Measurements from ENCODE around the gene HCCS. TPM values are rescaled to one million over a fixed set of nuclear protein-coding genes. Genes with fewer than 3 reads are reported as not detected.

The HCCS gene
- total RNA-seq, 4 donors from 2014 or later, result 1.6 to 26.4 (median 13.0) TPM

- DNase-seq, result peak; percentile 58
- 33% methylated on average over 20 of the region's 20 CpGs; no CpG with 5 or more reads in 1 of the 2 donors for WGBS, 2 donors (ENCODE audit: low coverage in 1 of 2)
- H3K27ac ChIP-seq, result no peak overlapping the region
- intact Hi-C loops (cut with DNase I; ENCODE audit: low total_unique reads) (loop anchor here (2.0 kb wide), 1 partner anchor 387 kb away; no protein-coding TSS in a partner anchor), in situ Hi-C loops (cut with MboI; ENCODE audit: low pct_ligation_motif_present in 1 of 4, low pct_unique_long_range_greater_than_20kb in 1 of 4, low sequenced_read_pairs in 3 of 4) (loop anchor here (25.0 kb wide), 3 partner anchors 393 to 957 kb away; partner anchors contain the start of gene MSL3 (in 4 of the 4))
- no peaks in the 10 kb centered on the region for H3K36me3 ChIP-seq
- peaks cover 0 to 5% (median 0%) of the 10 kb centered on the region in 4 donors for H3K4me1 ChIP-seq
- no peaks in the 10 kb centered on the region for H3K9me3 ChIP-seq
- H3K4me3 ChIP-seq, result no peak overlapping the region
- no peaks in the 10 kb centered on the region for H3K27me3 ChIP-seq
- TF ChIP-seq POLR2AphosphoS5 (IDR thresholded peaks at IDR 0.05), result no peak
- TF ChIP-seq POLR2A (IDR thresholded peaks at IDR 0.05), result no peak
- no peak for TF ChIP-seq EP300 (IDR thresholded peaks at IDR 0.05; ENCODE audit: low read depth)
- TF ChIP-seq, protein P1, sequence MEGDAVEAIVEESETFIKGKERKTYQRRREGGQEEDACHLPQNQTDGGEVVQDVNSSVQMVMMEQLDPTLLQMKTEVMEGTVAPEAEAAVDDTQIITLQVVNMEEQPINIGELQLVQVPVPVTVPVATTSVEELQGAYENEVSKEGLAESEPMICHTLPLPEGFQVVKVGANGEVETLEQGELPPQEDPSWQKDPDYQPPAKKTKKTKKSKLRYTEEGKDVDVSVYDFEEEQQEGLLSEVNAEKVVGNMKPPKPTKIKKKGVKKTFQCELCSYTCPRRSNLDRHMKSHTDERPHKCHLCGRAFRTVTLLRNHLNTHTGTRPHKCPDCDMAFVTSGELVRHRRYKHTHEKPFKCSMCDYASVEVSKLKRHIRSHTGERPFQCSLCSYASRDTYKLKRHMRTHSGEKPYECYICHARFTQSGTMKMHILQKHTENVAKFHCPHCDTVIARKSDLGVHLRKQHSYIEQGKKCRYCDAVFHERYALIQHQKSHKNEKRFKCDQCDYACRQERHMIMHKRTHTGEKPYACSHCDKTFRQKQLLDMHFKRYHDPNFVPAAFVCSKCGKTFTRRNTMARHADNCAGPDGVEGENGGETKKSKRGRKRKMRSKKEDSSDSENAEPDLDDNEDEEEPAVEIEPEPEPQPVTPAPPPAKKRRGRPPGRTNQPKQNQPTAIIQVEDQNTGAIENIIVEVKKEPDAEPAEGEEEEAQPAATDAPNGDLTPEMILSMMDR (IDR thresholded peaks at IDR 0.05), result peak; percentile 48 to 68 (median 60)
Observed at GRCh38 chrX:11143931-11144678, 33.0 kb downstream of the HCCS start.

- H3K36me3 ChIP-seq, result no peaks in the 10 kb centered on the region
- H3K27ac ChIP-seq, result no peak overlapping the region
- in situ Hi-C loops (cut with MboI; ENCODE audit: low pct_ligation_motif_present in 1 of 4, low pct_unique_long_range_greater_than_20kb in 1 of 4, low sequenced_read_pairs in 3 of 4), result loop anchor here (25.0 kb wide), 3 partner anchors 391 to 959 kb away; partner anchors contain the start of gene MSL3 (in 4 of the 4)
Observed at GRCh38 chrX:11146411-11146810, 35.3 kb downstream of the HCCS start.

DNA sequence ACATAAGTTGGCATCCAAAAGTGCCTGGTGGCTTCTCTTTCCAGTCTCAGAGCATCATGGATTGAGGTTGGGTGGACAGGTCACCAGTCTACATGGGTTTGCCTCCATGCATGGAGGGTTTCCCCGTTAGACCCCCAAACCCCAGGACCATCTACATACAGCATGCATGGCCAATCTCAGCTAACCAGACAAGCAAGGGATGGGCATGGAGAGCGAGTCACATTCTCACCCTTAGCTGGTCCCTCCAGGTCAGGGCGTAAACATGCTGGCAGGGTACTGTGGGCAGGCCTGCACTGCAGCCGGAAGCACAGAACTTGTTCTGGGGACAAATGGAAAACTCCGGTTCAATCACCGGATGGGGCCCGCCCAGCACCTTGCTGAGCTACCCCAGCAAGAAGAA, 37.3 kb downstream of the HCCS start:
- TF ChIP-seq POLR2A (IDR thresholded peaks at IDR 0.05) (no peak), EP300 (IDR thresholded peaks at IDR 0.05; ENCODE audit: low read depth) (no peak)
- H3K9me3 ChIP-seq, result no peaks in the 10 kb centered on the region
- no peaks in the 10 kb centered on the region for H3K27me3 ChIP-seq
- DNase-seq, result no peak
- intact Hi-C loops (cut with DNase I; ENCODE audit: low total_unique reads) (no loop called here), in situ Hi-C loops (cut with MboI; ENCODE audit: low pct_ligation_motif_present in 1 of 4, low pct_unique_long_range_greater_than_20kb in 1 of 4, low sequenced_read_pairs in 3 of 4) (loop anchor here (25.0 kb wide), 3 partner anchors 389 to 961 kb away; partner anchors contain the start of gene MSL3 (in 4 of the 4))
- H3K4me3 ChIP-seq, result no peak overlapping the region
- H3K36me3 ChIP-seq, result no peaks in the 10 kb centered on the region
- H3K27ac ChIP-seq, result no peak overlapping the region
- H3K4me1 ChIP-seq, result peaks cover 0 to 14% (median 0%) of the 10 kb centered on the region in 4 donors
- WGBS, 2 donors (ENCODE audit: low coverage in 1 of 2), result 88% methylated on average over 7 of the region's 7 CpGs; no CpG with 5 or more reads in 1 of the 2 donors

More at GRCh38 chrX:11146411-11146810, 35.3 kb downstream of the HCCS start:
- WGBS, 2 donors (ENCODE audit: low coverage in 1 of 2), result 64% methylated on average over 1 of the region's 1 CpG; no CpG with 5 or more reads in 1 of the 2 donors
- H3K4me1 ChIP-seq, result peaks cover 0 to 7% (median 0%) of the 10 kb centered on the region in 4 donors
- TF ChIP-seq POLR2A (IDR thresholded peaks at IDR 0.05) (no peak), POLR2AphosphoS5 (IDR thresholded peaks at IDR 0.05) (no peak), EP300 (IDR thresholded peaks at IDR 0.05; ENCODE audit: low read depth) (no peak)
- TF ChIP-seq, protein P1 (IDR thresholded peaks at IDR 0.05), result no peak
- no peak overlapping the region for H3K4me3 ChIP-seq
- intact Hi-C loops (cut with DNase I; ENCODE audit: low total_unique reads), result no loop called here
- no peaks in the 10 kb centered on the region for H3K27me3 ChIP-seq
- DNase-seq, result no peak
- H3K9me3 ChIP-seq, result no peaks in the 10 kb centered on the region

DNA sequence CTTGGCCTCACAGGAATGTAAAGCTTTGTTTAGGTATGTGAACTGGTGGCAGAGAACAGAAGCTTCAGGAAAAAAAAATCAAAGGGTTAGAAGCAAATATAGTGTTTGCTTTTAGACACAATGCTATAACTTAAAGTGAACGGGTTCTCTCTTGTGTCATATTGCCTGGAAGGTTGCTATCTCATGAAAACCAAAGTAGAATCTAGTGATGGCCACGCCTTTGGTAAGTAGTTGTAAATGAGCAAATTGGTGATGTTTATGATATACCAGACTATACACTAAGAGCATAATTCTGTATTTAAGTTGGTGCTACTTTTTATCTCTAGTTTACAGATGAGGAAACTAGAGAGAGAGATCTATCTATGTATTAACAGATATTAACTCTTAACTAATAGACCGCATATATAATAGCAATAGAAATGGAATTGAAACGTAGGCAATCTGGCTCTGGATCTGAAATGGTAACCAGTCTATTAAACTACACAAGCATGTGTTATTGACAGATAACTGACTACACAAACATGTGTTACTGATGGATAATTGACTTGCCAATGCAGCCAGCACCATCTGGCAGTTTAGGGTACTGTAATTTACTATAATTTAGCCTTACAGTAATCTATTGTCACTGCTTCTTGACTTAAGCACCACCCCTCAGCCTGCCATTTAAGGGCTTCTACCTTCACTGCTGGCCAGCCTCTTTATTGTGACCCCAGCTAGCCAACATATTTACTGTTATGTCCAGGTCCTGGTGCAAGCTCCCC, 40.8 kb downstream of the HCCS start:
- intact Hi-C loops (cut with DNase I; ENCODE audit: low total_unique reads) (no loop called here), in situ Hi-C loops (cut with MboI; ENCODE audit: low pct_ligation_motif_present in 1 of 4, low pct_unique_long_range_greater_than_20kb in 1 of 4, low sequenced_read_pairs in 3 of 4) (loop anchor here in 1 of 4 donors (25.0 kb wide), 1 partner anchor 235 kb away; no protein-coding TSS in a partner anchor)
- 51% methylated on average over 4 of the region's 4 CpGs; no CpG with 5 or more reads in 1 of the 2 donors for whole genome bisulfite sequencing, 2 donors (ENCODE audit: low coverage in 1 of 2)
- Histone ChIP-seq H3K27ac (no peak overlapping the region), H3K36me3 (no peaks in the 10 kb centered on the region), H3K4me1 (peaks cover 0 to 9% (median 0%) of the 10 kb centered on the region in 4 donors), H3K27me3 (no peaks in the 10 kb centered on the region), H3K4me3 (no peak overlapping the region), H3K9me3 (no peaks in the 10 kb centered on the region)
- no peak for TF ChIP-seq POLR2AphosphoS5 (IDR thresholded peaks at IDR 0.05)
- TF ChIP-seq, protein P1 (IDR thresholded peaks at IDR 0.05), result no peak
- TF ChIP-seq POLR2A (IDR thresholded peaks at IDR 0.05), result no peak
- no peak for TF ChIP-seq EP300 (IDR thresholded peaks at IDR 0.05; ENCODE audit: low read depth)
- DNase-seq, result no peak
